HAP-1 (cell line): Measurements from ENCODE around the gene PCDHA9.
A peak's percentile ranks its signal among the peaks of the same experiment; 100 is the strongest.
"Not testable (repeated sequence)": the region's sequence is repeated elsewhere in the genome, so short reads cannot be mapped to it uniquely, and the experiment has no call there.

Experiments used
- DNase-seq, 2 experiments: peaks; one replicate each; pipeline ENCODE4 v3.0.0-alpha.2; 2016 to 2020; ENCODE audit warnings: low spot score in 2 of 2
- H3K27me3 ChIP-seq: fragments of 250-450 bp; sonication (Bioruptor Pico); 2 replicates; pipeline ENCODE4 v1.5.1; 2020; ENCODE audit warnings: low read depth, mild to moderate bottlenecking, moderate library complexity
- H3K36me3 ChIP-seq: fragments of 250-450 bp; sonication (Bioruptor Pico); replicated peaks from 2 replicates; pipeline ENCODE4 v1.5.1; 2020; ENCODE audit warnings: mild to moderate bottlenecking
- H3K4me1 ChIP-seq: fragments of 250-450 bp; sonication (Bioruptor Pico); 2 replicates; pipeline ENCODE4 v1.5.1; 2020; ENCODE audit warnings: mild to moderate bottlenecking
- H3K4me3 ChIP-seq: fragments of 250-450 bp; sonication (Bioruptor Pico); 2 replicates; pipeline ENCODE4 v1.5.1; 2020; ENCODE audit warnings: mild to moderate bottlenecking, moderate library complexity
- H3K9me3 ChIP-seq: fragments of 250-450 bp; sonication (Bioruptor Pico); 2 replicates; pipeline ENCODE4 v1.5.1; 2020; ENCODE audit warnings: mild to moderate bottlenecking, moderate library complexity
- in situ Hi-C: fragments of 300-500 bp; cut with MboI; formaldehyde crosslinking; loops from 3 replicates; pipeline ENCODE4 v1.14.3; 2020; ENCODE audit warnings: low sequenced_read_pairs, inconsistent platforms, mixed read lengths

The PCDHA9 gene

GRCh38 chr5:140857177-140857986 lies 9.2 kb downstream of the PCDHA9 start:
- H3K9me3 ChIP-seq, result no peaks in the 10 kb centered on the region
- DNase-seq, result no peak
- no peak overlapping the region for H3K4me3 ChIP-seq
- H3K36me3 ChIP-seq, result no peaks in the 10 kb centered on the region
- no peaks in the 10 kb centered on the region for H3K4me1 ChIP-seq
- in situ Hi-C loops, result no loop called here
- H3K27me3 ChIP-seq, result no peaks in the 10 kb centered on the region

GRCh38 chr5:140857987-140858240 lies 9.7 kb downstream of the PCDHA9 start:
- no peak overlapping the region for H3K4me3 ChIP-seq
- H3K27me3 ChIP-seq, result no peaks in the 10 kb centered on the region
- H3K9me3 ChIP-seq, result no peaks in the 10 kb centered on the region
- DNase-seq, result no peak
- no peaks in the 10 kb centered on the region for H3K36me3 ChIP-seq
- in situ Hi-C loops, result no loop called here
- no peaks in the 10 kb centered on the region for H3K4me1 ChIP-seq

GRCh38 chr5:140862441-140863295 lies 14.5 kb downstream of the PCDHA9 start:
- H3K4me3 ChIP-seq, result no peak overlapping the region
- H3K27me3 ChIP-seq, result peaks cover 3% of the 10 kb centered on the region; the same call in 1 of the 2 replicates
- no peak for DNase-seq
- no peaks in the 10 kb centered on the region for H3K4me1 ChIP-seq
- in situ Hi-C loops, result no loop called here
- no peaks in the 10 kb centered on the region for H3K9me3 ChIP-seq
- no peaks in the 10 kb centered on the region for H3K36me3 ChIP-seq

GRCh38 chr5:140868721-140869554 lies 20.8 kb downstream of the PCDHA9 start, which contains the start of gene PCDHA11:
TSS of gene PCDHA11 (plus strand) at chr5:140868957. CDS start at chr5:140869104, 147 bp downstream.
- in situ Hi-C loops, result no loop called here
- DNase-seq, result peak; percentile 52 to 55
- H3K4me1 ChIP-seq, result no peaks in the 10 kb centered on the region
- peaks cover 3% of the 10 kb centered on the region; the same call in 1 of the 2 replicates for H3K27me3 ChIP-seq
- no peak within 1 kb of the TSS for H3K4me3 ChIP-seq
- no peaks in the 10 kb centered on the region for H3K36me3 ChIP-seq
- H3K9me3 ChIP-seq, result no peaks in the 10 kb centered on the region

GRCh38 chr5:140869555-140869886 lies 21.3 kb downstream of the PCDHA9 start:
- Histone ChIP-seq H3K36me3 (no peaks in the 10 kb centered on the region), H3K27me3 (peaks cover 3% of the 10 kb centered on the region; the same call in 1 of the 2 replicates), H3K9me3 (no peaks in the 10 kb centered on the region), H3K4me3 (no peak overlapping the region), H3K4me1 (no peaks in the 10 kb centered on the region)
- in situ Hi-C loops, result no loop called here
- DNase-seq, result peak in 1 of 2 experiments; percentile 8

GRCh38 chr5:140870221-140871201 lies 22.3 kb downstream of the PCDHA9 start:
- no peaks in the 10 kb centered on the region for H3K36me3 ChIP-seq
- DNase-seq, result no peak
- H3K4me3 ChIP-seq, result no peak overlapping the region
- no peaks in the 10 kb centered on the region for H3K4me1 ChIP-seq
- H3K27me3 ChIP-seq, result peaks cover 3% of the 10 kb centered on the region; the same call in 1 of the 2 replicates
- in situ Hi-C loops, result no loop called here
- no peaks in the 10 kb centered on the region for H3K9me3 ChIP-seq

GRCh38 chr5:140875085-140876065 lies 27.2 kb downstream of the PCDHA9 start, which contains the start of gene PCDHA12:
TSS of gene PCDHA12 (plus strand) at chr5:140875308. CDS start at chr5:140875473, 165 bp downstream.
- Histone ChIP-seq H3K4me3 (no peak within 1 kb of the TSS), H3K27me3 (peaks cover 3% of the 10 kb centered on the region; the same call in 1 of the 2 replicates), H3K36me3 (no peaks in the 10 kb centered on the region), H3K9me3 (no peaks in the 10 kb centered on the region), H3K4me1 (no peaks in the 10 kb centered on the region)
- in situ Hi-C loops, result no loop called here
- DNase-seq, result no peak

- in situ Hi-C loops, result not testable (repeated sequence)
Measured at GRCh38 chr5:140876541-140877261, 28.5 kb downstream of the PCDHA9 start.

GRCh38 chr5:140877262-140877581 lies 29.0 kb downstream of the PCDHA9 start:
- Histone ChIP-seq H3K36me3 (no peaks in the 10 kb centered on the region), H3K27me3 (peaks cover 10% of the 10 kb centered on the region), H3K4me3 (no peak overlapping the region), H3K4me1 (no peaks in the 10 kb centered on the region), H3K9me3 (no peaks in the 10 kb centered on the region)
- in situ Hi-C loops, result no loop called here
- DNase-seq, result no peak

More at GRCh38 chr5:140876541-140877261, 28.5 kb downstream of the PCDHA9 start:
- H3K36me3 ChIP-seq, DNase-seq, H3K4me3 ChIP-seq, H3K9me3 ChIP-seq, H3K4me1 ChIP-seq: not testable (repeated sequence)
- H3K27me3 ChIP-seq, result peaks cover 10% of the 10 kb centered on the region

GRCh38 chr5:140881889-140882590 lies 33.9 kb downstream of the PCDHA9 start, which contains the start of gene PCDHA13:
TSS of gene PCDHA13 (plus strand) at chr5:140882124. CDS start at chr5:140882269, 145 bp downstream.
- in situ Hi-C loops, result loop anchor here (5.0 kb wide), 1 partner anchor 160 kb away; no protein-coding TSS in a partner anchor
- Histone ChIP-seq H3K4me3 (no peak within 1 kb of the TSS), H3K9me3 (no peaks in the 10 kb centered on the region), H3K27me3 (peaks cover 12% of the 10 kb centered on the region), H3K36me3 (no peaks in the 10 kb centered on the region), H3K4me1 (no peaks in the 10 kb centered on the region)
- no peak for DNase-seq

GRCh38 chr5:140882591-140882899 lies 34.4 kb downstream of the PCDHA9 start:
- Histone ChIP-seq H3K4me1 (no peaks in the 10 kb centered on the region), H3K4me3 (no peak overlapping the region), H3K9me3 (no peaks in the 10 kb centered on the region), H3K36me3 (no peaks in the 10 kb centered on the region), H3K27me3 (peaks cover 12% of the 10 kb centered on the region)
- in situ Hi-C loops, result loop anchor here (5.0 kb wide), 1 partner anchor 160 kb away; no protein-coding TSS in a partner anchor
- peak; percentile 25 to 71 for DNase-seq
